ENCODE data around the gene ABCB8. TPM values are rescaled to one million over a fixed set of nuclear protein-coding genes. Genes with fewer than 3 reads are reported as not detected.

Gene ABCB8
- total RNA-seq, 1 donor: 30.9 TPM

DNA sequence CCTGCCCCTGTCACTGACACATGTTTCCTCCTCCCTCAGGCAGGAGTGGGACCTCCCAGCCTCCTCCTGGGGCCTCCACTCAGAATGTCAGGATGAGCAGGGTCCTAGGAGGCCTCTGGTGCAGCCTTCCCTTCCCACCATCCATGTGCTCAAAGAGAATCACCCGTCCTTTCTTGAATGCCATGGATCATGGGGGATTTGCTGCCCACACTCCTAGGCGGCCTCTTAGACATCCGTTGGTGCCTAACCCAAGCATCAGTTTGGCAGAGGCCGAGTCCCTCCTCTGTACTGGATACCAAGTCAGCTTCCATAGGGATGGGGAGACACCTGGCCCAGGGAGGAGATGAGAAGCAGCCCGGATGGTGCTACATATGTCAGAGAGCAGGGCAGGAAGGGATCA, 30.4 kb upstream of the ABCB8 start:
- no peak for DNase-seq (ENCODE audit: low read depth)
- TF ChIP-seq, protein P1, sequence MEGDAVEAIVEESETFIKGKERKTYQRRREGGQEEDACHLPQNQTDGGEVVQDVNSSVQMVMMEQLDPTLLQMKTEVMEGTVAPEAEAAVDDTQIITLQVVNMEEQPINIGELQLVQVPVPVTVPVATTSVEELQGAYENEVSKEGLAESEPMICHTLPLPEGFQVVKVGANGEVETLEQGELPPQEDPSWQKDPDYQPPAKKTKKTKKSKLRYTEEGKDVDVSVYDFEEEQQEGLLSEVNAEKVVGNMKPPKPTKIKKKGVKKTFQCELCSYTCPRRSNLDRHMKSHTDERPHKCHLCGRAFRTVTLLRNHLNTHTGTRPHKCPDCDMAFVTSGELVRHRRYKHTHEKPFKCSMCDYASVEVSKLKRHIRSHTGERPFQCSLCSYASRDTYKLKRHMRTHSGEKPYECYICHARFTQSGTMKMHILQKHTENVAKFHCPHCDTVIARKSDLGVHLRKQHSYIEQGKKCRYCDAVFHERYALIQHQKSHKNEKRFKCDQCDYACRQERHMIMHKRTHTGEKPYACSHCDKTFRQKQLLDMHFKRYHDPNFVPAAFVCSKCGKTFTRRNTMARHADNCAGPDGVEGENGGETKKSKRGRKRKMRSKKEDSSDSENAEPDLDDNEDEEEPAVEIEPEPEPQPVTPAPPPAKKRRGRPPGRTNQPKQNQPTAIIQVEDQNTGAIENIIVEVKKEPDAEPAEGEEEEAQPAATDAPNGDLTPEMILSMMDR (IDR thresholded peaks at IDR 0.05; ENCODE audit: insufficient read depth, low read length): no peak

DNA sequence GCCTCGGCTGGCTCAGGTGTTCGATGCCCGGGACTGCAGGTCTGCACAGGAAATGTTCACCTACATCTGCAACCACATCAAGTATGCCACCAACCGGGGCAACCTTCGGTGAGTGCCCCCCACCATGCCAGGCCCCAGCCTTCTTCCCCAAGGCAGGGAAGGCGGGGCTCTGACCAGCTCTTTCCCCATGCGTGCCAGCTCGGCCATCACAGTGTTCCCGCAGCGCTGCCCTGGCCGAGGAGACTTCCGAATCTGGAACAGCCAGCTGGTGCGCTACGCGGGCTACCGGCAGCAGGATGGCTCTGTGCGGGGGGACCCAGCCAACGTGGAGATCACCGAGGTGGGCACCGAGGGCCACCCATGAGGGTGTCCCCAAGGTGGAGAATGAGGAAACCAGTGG, 29.9 kb upstream of the ABCB8 start:
- DNase-seq (ENCODE audit: low read depth): no peak
- TF ChIP-seq, protein P1 (IDR thresholded peaks at IDR 0.05; ENCODE audit: insufficient read depth, low read length): no peak
- no peak overlapping the region for H3K4me3 ChIP-seq (ENCODE audit: low read depth, low read length)

More for the DNA sequence above, 30.4 kb upstream of the ABCB8 start:
- no peak overlapping the region for H3K4me3 ChIP-seq (ENCODE audit: low read depth, low read length)

DNA sequence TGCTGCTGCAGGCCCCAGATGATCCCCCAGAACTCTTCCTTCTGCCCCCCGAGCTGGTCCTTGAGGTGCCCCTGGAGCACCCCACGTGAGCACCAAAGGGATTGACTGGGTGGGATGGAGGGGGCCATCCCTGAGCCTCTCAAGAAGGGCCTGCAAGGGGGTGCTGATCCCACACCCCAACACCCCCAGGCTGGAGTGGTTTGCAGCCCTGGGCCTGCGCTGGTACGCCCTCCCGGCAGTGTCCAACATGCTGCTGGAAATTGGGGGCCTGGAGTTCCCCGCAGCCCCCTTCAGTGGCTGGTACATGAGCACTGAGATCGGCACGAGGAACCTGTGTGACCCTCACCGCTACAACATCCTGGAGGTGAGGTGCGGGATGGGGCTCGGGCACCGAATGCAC, 29.2 kb upstream of the ABCB8 start:
- H3K4me3 ChIP-seq (ENCODE audit: low read depth, low read length): no peak overlapping the region
- no peak for DNase-seq (ENCODE audit: low read depth)
- TF ChIP-seq, protein P1 (IDR thresholded peaks at IDR 0.05; ENCODE audit: insufficient read depth, low read length): no peak

DNA sequence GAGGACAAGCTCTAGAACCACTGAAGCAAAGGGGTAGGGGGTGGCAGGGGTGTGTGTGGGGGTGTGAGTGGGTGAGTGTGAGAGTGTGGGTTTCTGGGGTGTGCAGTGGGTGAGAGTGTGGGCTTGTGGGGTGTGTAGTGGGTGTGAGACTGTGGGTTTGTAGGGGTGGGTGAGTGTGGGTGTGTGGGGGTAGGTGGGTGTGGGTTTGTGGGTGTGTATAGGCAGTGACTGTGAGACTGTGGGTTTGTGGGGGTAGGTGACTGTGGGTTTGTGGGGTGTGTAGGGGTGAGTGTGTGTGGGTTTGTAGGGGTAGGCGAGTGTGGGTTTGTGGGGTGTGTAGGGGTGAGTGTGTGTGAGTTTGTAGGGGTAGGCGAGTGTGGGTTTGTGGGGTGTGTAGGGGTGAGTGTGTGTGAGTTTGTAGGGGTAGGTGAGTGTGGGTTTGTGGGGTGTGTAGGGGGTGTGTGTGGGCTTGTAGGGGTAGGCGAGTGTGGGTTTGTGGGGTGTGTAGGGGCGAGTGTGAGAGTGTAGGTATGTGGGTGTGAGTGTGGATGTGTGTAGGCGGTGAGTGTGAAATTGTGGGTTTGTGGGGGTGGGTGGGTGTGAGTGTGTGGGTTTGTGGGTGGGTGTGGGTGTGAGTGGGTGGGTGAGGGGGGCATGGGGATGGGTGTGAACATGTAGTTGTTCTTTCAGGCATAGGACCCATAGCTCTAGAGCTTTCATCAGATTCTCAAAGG, 28.6 kb upstream of the ABCB8 start:
- TF ChIP-seq, protein P1 (IDR thresholded peaks at IDR 0.05; ENCODE audit: insufficient read depth, low read length): no peak
- H3K4me3 ChIP-seq (ENCODE audit: low read depth, low read length): no peak overlapping the region
- DNase-seq (ENCODE audit: low read depth): no peak

DNA sequence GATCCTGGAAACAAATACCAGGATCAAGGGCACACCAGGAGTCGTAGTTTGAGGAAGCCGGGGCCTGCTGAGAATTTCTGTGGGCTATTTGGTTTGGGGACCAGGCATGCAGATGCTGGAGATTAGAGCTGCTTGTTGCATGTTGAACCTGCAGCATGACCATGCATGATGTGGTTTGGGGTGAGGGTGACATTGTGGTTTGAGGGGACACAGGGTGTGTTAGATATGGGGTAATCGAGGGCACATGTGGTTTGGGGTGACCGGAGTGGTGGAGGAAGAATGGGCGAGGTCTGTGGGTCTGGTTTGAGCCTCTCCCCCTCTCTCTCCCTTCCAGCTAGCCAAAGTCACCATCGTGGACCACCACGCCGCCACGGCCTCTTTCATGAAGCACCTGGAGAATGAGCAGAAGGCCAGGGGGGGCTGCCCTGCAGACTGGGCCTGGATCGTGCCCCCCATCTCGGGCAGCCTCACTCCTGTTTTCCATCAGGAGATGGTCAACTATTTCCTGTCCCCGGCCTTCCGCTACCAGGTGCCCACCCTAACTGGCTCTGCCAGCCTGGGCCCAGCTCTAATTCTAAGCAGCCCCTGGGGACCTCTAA, 27.3 kb upstream of the ABCB8 start:
- no peak overlapping the region for H3K4me3 ChIP-seq (ENCODE audit: low read depth, low read length)
- TF ChIP-seq, protein P1 (IDR thresholded peaks at IDR 0.05; ENCODE audit: insufficient read depth, low read length): no peak
- DNase-seq (ENCODE audit: low read depth): no peak

DNA sequence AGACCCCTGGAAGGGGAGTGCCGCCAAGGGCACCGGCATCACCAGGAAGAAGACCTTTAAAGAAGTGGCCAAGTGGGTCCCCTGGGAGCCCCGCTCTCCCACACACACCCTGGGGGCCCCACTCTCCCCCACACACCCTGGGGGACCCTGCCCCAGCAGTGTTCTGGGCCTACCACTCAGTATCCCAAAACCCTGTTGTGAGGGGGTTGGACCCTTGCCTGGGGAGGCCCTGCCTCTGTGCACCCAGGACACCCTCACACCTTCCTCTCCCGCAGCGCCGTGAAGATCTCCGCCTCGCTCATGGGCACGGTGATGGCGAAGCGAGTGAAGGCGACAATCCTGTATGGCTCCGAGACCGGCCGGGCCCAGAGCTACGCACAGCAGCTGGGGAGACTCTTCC, 26.7 kb upstream of the ABCB8 start:
- no peak for DNase-seq (ENCODE audit: low read depth)
- H3K4me3 ChIP-seq (ENCODE audit: low read depth, low read length): no peak overlapping the region
- TF ChIP-seq, protein P1 (IDR thresholded peaks at IDR 0.05; ENCODE audit: insufficient read depth, low read length): no peak

All from fibroblast of the aortic adventitia (primary cell).